ENCODE measurements around the gene SLC25A12. TPM values are rescaled to one million over a fixed set of nuclear protein-coding genes. Genes with fewer than 3 reads are reported as not detected.

The SLC25A12 gene
- total RNA-seq, 4 donors from 2014 or later, result 37.3 to 61.4 (median 46.3) TPM

DNA sequence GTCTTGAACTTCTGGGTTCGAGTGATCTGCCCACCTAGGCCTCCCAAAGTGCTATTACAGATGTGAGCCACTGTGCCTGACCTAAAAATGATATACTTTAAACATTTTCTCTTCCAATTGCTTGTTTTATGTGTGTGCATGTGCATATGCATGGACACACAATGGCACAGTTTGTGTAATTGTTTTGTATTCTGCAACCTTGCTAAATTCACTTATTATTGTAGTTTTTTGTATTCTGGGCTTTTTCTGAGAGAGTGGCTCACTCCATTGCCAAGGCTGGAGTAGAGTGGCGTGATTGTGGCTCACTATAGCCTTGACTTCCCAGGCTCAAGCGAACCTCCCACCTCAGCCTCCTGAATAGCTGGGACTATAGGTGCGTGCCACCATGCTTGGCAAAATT, 36.3 kb upstream of the SLC25A12 start:
- TF ChIP-seq, protein P1, sequence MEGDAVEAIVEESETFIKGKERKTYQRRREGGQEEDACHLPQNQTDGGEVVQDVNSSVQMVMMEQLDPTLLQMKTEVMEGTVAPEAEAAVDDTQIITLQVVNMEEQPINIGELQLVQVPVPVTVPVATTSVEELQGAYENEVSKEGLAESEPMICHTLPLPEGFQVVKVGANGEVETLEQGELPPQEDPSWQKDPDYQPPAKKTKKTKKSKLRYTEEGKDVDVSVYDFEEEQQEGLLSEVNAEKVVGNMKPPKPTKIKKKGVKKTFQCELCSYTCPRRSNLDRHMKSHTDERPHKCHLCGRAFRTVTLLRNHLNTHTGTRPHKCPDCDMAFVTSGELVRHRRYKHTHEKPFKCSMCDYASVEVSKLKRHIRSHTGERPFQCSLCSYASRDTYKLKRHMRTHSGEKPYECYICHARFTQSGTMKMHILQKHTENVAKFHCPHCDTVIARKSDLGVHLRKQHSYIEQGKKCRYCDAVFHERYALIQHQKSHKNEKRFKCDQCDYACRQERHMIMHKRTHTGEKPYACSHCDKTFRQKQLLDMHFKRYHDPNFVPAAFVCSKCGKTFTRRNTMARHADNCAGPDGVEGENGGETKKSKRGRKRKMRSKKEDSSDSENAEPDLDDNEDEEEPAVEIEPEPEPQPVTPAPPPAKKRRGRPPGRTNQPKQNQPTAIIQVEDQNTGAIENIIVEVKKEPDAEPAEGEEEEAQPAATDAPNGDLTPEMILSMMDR (IDR thresholded peaks at IDR 0.05), result no peak
- TF ChIP-seq POLR2A (IDR thresholded peaks at IDR 0.05), result no peak
- no peak overlapping the region for H3K27ac ChIP-seq
- peaks cover 0 to 6% of the 10 kb centered on the region in 2 donors for H3K36me3 ChIP-seq
- H3K4me1 ChIP-seq, result no peaks in the 10 kb centered on the region
- no peaks in the 10 kb centered on the region for H3K27me3 ChIP-seq
- H3K4me3 ChIP-seq (replicated peaks in 1 of 3), result no peak overlapping the region
- 85 to 96% methylated on average over 4 of the region's 4 CpGs for WGBS, 2 donors
- no peak for DNase-seq
- no peaks in the 10 kb centered on the region for H3K9me3 ChIP-seq
- intact Hi-C loops (cut with DNase I), result no loop called here

DNA sequence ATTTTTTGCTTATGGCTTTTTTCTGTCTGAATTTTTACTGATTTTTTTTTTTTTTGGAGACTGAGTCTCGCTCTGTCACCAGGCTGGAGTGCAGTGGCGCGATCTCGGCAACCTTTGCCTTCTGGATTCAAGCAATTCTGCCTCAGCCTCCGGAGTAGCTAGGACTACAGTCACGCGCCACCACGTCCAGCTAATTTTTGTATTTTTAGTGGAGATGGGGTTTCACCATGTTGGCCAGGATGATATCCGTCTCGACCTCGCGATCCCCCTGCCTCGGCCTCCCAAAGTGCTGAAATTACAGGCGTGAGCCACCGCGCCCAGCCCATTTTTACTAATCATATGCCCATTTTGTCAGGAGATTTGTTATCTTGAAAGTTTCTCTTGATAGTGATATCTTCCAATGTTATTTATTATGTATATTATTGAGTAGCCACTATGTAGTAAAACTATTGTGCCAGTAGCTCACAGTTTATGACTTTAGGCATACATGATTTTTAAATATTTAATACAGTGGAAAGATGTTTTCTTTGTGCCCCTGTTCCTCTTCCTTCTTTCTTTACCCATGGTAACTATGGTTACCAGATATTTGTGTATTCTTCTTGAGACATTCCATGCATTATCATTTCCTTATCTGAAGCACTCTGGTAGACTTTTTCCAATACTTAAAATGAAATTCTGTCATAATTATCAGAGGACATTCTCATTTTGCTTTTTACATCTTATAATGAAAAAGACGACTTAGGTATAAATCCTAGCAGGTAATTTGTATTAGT, 30.3 kb upstream of the SLC25A12 start:
- intact Hi-C loops (cut with DNase I), result no loop called here
- H3K9me3 ChIP-seq, result no peaks in the 10 kb centered on the region
- peaks cover 12 to 17% of the 10 kb centered on the region in 2 donors for H3K4me1 ChIP-seq
- TF ChIP-seq, protein P1 (IDR thresholded peaks at IDR 0.05), result no peak
- TF ChIP-seq POLR2A (IDR thresholded peaks at IDR 0.05), result no peak
- no peak for DNase-seq
- H3K4me3 ChIP-seq (replicated peaks in 1 of 3), result no peak overlapping the region
- WGBS, 2 donors, result 94 to 95% methylated on average over 17 of the region's 17 CpGs
- no peaks in the 10 kb centered on the region for H3K27me3 ChIP-seq
- H3K27ac ChIP-seq, result no peak overlapping the region
- H3K36me3 ChIP-seq, result peaks cover 0 to 6% of the 10 kb centered on the region in 2 donors

DNA sequence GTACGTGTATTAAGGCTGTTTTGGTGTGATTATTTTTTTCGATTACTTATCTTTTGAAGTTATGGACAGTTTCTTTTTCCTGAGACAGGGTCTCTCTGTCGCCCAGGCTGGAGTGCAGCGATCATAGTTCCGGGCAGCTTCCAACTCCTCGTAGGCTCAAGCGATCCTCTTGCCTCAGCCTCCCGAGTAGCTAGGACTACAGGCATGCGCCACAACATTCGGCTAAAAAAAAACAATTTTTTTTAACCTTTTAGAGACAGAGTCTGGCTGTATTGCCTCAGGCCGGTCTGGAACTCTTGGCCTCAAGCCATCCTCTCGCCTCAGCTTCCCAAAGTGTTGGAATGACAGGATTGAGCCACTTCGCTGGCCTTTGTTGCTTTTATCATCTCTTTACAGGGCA, 29.2 kb upstream of the SLC25A12 start:
- Histone ChIP-seq H3K9me3 (no peaks in the 10 kb centered on the region), H3K4me1 (peaks cover 12 to 17% of the 10 kb centered on the region in 2 donors), H3K36me3 (peaks cover 0 to 6% of the 10 kb centered on the region in 2 donors), H3K27ac (peak overlapping the region; percentile 67 to 84 (median 74)), H3K27me3 (no peaks in the 10 kb centered on the region), H3K4me3 (replicated peaks in 1 of 3) (peak overlapping the region in 2 of 3 donors; percentile 50 to 79)
- DNase-seq, result peak in 1 of 2 donors; percentile 15
- intact Hi-C loops (cut with DNase I), result no loop called here
- TF ChIP-seq POLR2A (IDR thresholded peaks at IDR 0.05), result no peak
- TF ChIP-seq, protein P1 (IDR thresholded peaks at IDR 0.05), result no peak
- WGBS, 2 donors, result 23 to 31% methylated on average over 13 of the region's 13 CpGs

DNA sequence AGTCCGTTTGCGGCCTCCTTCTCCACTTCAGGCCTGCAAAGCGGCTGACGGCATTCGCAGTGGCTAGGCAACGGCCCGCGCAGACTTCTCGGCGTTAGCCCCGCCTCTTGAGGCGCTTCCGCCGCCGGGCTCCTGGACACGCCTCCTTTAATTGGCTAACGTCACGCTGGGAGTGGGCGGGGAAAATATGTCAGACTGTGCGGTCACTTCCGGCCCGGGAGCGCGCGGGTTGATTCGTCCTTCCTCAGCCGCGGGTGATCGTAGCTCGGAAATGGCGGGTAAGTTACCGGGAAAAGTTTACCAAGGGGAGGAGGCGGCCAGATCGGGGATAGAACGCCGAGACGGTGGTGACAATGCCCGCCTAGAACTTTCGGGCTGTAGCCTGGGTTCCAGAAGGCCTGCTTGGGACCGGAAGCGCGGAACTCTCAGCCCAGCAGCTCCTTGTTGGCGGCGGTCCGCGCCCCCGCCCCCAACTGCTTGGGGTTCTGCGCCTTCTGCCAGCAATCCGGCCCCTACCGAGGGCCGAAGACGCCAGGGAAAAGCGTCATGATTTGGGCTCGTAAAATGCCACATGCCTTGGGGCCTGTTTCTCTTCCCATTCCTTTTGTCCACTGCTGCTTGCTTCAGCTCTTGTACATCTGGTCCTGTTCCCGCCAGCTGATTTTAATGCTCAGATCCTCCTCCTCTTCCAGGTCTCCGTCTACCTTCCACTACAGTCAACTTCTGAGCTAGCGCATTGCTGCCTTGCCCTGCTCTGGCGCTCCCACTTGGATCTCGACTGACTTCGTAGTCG, 28.4 kb upstream of the SLC25A12 start, which contains the start of gene HAT1:
Gene HAT1 (plus strand): TSS at position 232 of the 793 bp plus-strand sequence. CDS start 40 bp downstream, at position 272.
- peak within 1 kb of the TSS; percentile 74 to 84 (median 74) for H3K27ac ChIP-seq
- intact Hi-C loops (cut with DNase I), result no loop called here
- TF ChIP-seq, protein P1 (IDR thresholded peaks at IDR 0.05), result no peak
- TF ChIP-seq POLR2A (IDR thresholded peaks at IDR 0.05), result peak in 1 of 2 donors; percentile 75
- no peaks in the 10 kb centered on the region for H3K9me3 ChIP-seq
- peak; percentile 96 to 97 for DNase-seq
- H3K4me1 ChIP-seq, result peaks cover 12 to 17% of the 10 kb centered on the region in 2 donors
- WGBS, 2 donors, result 0% methylated on average over 43 to 56 of the region's 61 CpGs
- peaks cover 0 to 5% of the 10 kb centered on the region in 2 donors for H3K36me3 ChIP-seq
- no peaks in the 10 kb centered on the region for H3K27me3 ChIP-seq
- H3K4me3 ChIP-seq (replicated peaks in 1 of 3), result peak within 1 kb of the TSS; percentile 48 to 79 (median 50)
